H1 (cell line): ENCODE results near the gene RAPGEF6. TPM values are rescaled to one million over a fixed set of nuclear protein-coding genes. Genes with fewer than 3 reads are reported as not detected.

Experiments
- CTCF ChIA-PET: fragments of 300-600 bp; sonication (Branson Sonifier 250); formaldehyde crosslinking; loops from one replicate; lab custom pipeline; 2021; ENCODE audit not compliant: partially characterized antibody; lab: Charles Lee
- POLR2A ChIA-PET: fragments of 300-600 bp; sonication (Branson Sonifier 250); formaldehyde crosslinking; loops from one replicate; lab custom pipeline; 2021; ENCODE audit warnings: inconsistent platforms; ENCODE audit not compliant: partially characterized antibody; lab: Charles Lee
- DNase-seq, 2 experiments: peaks; one replicate each; pipeline versions ENCODE4 v3.0.0 to v3.0.0-alpha.2; 2010 to 2022; ENCODE audit warnings: low spot score in 2 of 2, low read depth in 1 of 2, mixed read lengths in 1 of 2
- FAIRE-seq: peaks from 2 replicates; lab custom pipeline; 2011; peaks lifted over from hg19 to GRCh38; lab: Jason Lieb, UNC
- H2AFZ ChIP-seq: 2 replicates; pipeline ENCODE4 v1.8.1; 2012; ENCODE audit warnings: low read length, inconsistent platforms
- H2AK5ac ChIP-seq: 2 replicates; pipeline ENCODE4 v1.6.1; 2013; ENCODE audit warnings: low read depth, low read length
- H2BK120ac ChIP-seq: replicated peaks from 2 replicates; pipeline ENCODE3; 2013; ENCODE audit warnings: low read depth, low read length, inconsistent platforms
- H2BK12ac ChIP-seq: 2 replicates; pipeline ENCODE4 v1.6.1; 2013; ENCODE audit warnings: low read depth, low read length
- H2BK15ac ChIP-seq: 2 replicates; pipeline ENCODE4 v1.6.1; 2013; ENCODE audit warnings: low read length
- H2BK20ac ChIP-seq: 2 replicates; pipeline ENCODE4 v1.6.1; 2013; ENCODE audit warnings: low read length
- H2BK5ac ChIP-seq: 2 replicates; pipeline ENCODE4 v1.6.1; 2013; ENCODE audit warnings: low read depth, low read length
- H3K14ac ChIP-seq: 2 replicates; pipeline ENCODE4 v1.6.1; 2013; ENCODE audit warnings: inconsistent platforms; ENCODE audit not compliant: insufficient read length
- H3K18ac ChIP-seq: 2 replicates; pipeline ENCODE4 v1.6.1; 2013; ENCODE audit warnings: low read length; ENCODE audit errors: extremely low read depth
- H3K23ac ChIP-seq: 2 replicates; pipeline ENCODE4 v1.6.1; 2013; ENCODE audit warnings: inconsistent platforms; ENCODE audit not compliant: insufficient read length
- H3K23me2 ChIP-seq: 2 replicates; pipeline ENCODE4 v1.6.1; 2013; ENCODE audit warnings: low read depth, low read length
- H3K27ac ChIP-seq: 2 replicates; pipeline ENCODE4 v1.6.1; 2011; ENCODE audit warnings: low read depth, low read length, inconsistent platforms
- H3K27me3 ChIP-seq, 4 experiments: replicated peaks in 1 of 4; 1 replicate in 1 of 4; 2 replicates in 3 of 4; pipeline versions ENCODE4 v1.6.1 to v1.8.1; 2011 to 2013; ENCODE audit warnings: low read length in 3 of 4, mild to moderate bottlenecking in 3 of 4, inconsistent platforms in 2 of 4, mixed read lengths in 2 of 4, moderate library complexity in 1 of 4; ENCODE audit not compliant: control insufficient read depth in 3 of 4, insufficient read depth in 3 of 4; ENCODE audit errors: extremely low read depth in 1 of 4
- H3K36me3 ChIP-seq, 4 experiments: 2 replicates each; pipeline versions ENCODE4 v1.6.1 to v1.8.1; 2011 to 2013; ENCODE audit warnings: mild to moderate bottlenecking in 4 of 4, low read length in 3 of 4, moderate library complexity in 2 of 4, control low read depth in 1 of 4, inconsistent platforms in 1 of 4; ENCODE audit not compliant: insufficient read depth in 4 of 4, control insufficient read depth in 2 of 4
- H3K4ac ChIP-seq: replicated peaks from 2 replicates; pipeline ENCODE3; 2013; ENCODE audit warnings: low read length, low read depth, mixed read lengths, inconsistent platforms; ENCODE audit not compliant: insufficient read length
- H3K4me1 ChIP-seq, 4 experiments: replicated peaks in 1 of 4; 1 replicate in 1 of 4; 2 replicates in 3 of 4; pipeline versions ENCODE4 v1.6.1 to v1.8.1; 2011 to 2013; ENCODE audit warnings: low read length in 3 of 4, inconsistent platforms in 2 of 4, mixed read lengths in 1 of 4; ENCODE audit not compliant: insufficient read depth in 4 of 4, control insufficient read depth in 3 of 4
- H3K4me2 ChIP-seq, 2 experiments: 2 replicates each; pipeline versions ENCODE4 v1.6.1 to v1.8.1; 2011 to 2013; ENCODE audit warnings: low read depth in 2 of 2, low read length in 2 of 2, control low read depth in 1 of 2, inconsistent platforms in 1 of 2, mild to moderate bottlenecking in 1 of 2; ENCODE audit not compliant: insufficient read depth in 1 of 2
- H3K4me3 ChIP-seq, 4 experiments: fragments of 200-600, 300-600 bp in 1 of 4; sonication (generic), shearing (Covaris generic), sonication (Bioruptor Twin) in 1 of 4; 2 replicates each; pipeline versions ENCODE4 v1.5.1 to v1.8.1; 2011 to 2016; ENCODE audit warnings: low read length in 4 of 4, low read depth in 3 of 4, control low read depth in 2 of 4, inconsistent platforms in 2 of 4, mild to moderate bottlenecking in 2 of 4, mixed read lengths in 1 of 4, moderate library complexity in 1 of 4; ENCODE audit not compliant: insufficient read depth in 2 of 4; ENCODE audit errors: extremely low read depth in 1 of 4
- H3K56ac ChIP-seq: replicated peaks from 2 replicates; pipeline ENCODE3; 2013; ENCODE audit warnings: low read depth, mild to moderate bottlenecking, mixed read lengths, low read length, inconsistent platforms; ENCODE audit not compliant: insufficient read length
- H3K79me1 ChIP-seq: 2 replicates; pipeline ENCODE4 v1.6.1; 2013; ENCODE audit warnings: low read depth, low read length, control low read depth
- H3K79me2 ChIP-seq, 2 experiments: 2 replicates each; pipeline versions ENCODE4 v1.6.1 to v1.8.1; 2012 to 2013; ENCODE audit warnings: low read length in 2 of 2, mild to moderate bottlenecking in 2 of 2, inconsistent platforms in 1 of 2; ENCODE audit not compliant: insufficient read depth in 2 of 2, control insufficient read depth in 1 of 2
- H3K9ac ChIP-seq, 4 experiments: replicated peaks in 1 of 4; 1 replicate in 1 of 4; 2 replicates in 3 of 4; pipeline versions ENCODE4 v1.6.1 to v1.8.1; 2011 to 2013; ENCODE audit warnings: low read depth in 3 of 4, low read length in 3 of 4, control low read depth in 2 of 4, mild to moderate bottlenecking in 2 of 4, moderate library complexity in 2 of 4, inconsistent platforms in 1 of 4; ENCODE audit errors: extremely low read depth in 1 of 4
- H3K9me3 ChIP-seq, 2 experiments: 2 replicates each; pipeline versions ENCODE4 v1.6.1 to v1.8.1; 2012 to 2013; ENCODE audit warnings: mild to moderate bottlenecking in 2 of 2, moderate library complexity in 2 of 2, control low read depth in 1 of 2, inconsistent platforms in 1 of 2, low read depth in 1 of 2, low read length in 1 of 2, mixed read lengths in 1 of 2; ENCODE audit not compliant: insufficient read depth in 2 of 2
- H4K20me1 ChIP-seq, 2 experiments: replicated peaks in 1 of 2; 2 replicates each; pipeline versions ENCODE3 to v1.8.1; 2011 to 2013; ENCODE audit warnings: inconsistent platforms in 2 of 2, low read length in 2 of 2, mild to moderate bottlenecking in 1 of 2; ENCODE audit not compliant: insufficient read depth in 2 of 2, control insufficient read depth in 1 of 2
- H4K5ac ChIP-seq: 2 replicates; pipeline ENCODE4 v1.6.1; 2013; ENCODE audit warnings: low read length, low read depth, mixed read lengths, inconsistent platforms; ENCODE audit not compliant: insufficient read length
- H4K8ac ChIP-seq: 2 replicates; pipeline ENCODE4 v1.8.0; 2013; ENCODE audit warnings: mild to moderate bottlenecking, moderate library complexity, low read length, inconsistent platforms; ENCODE audit not compliant: insufficient read depth; ENCODE audit errors: extremely low read depth
- H4K91ac ChIP-seq: replicated peaks from 2 replicates; pipeline ENCODE3; 2013; ENCODE audit warnings: low read length, mixed read lengths, inconsistent platforms; ENCODE audit not compliant: insufficient read length
- BACH1 ChIP-seq: IDR thresholded peaks from 2 replicates; pipeline ENCODE4 v1.6.1; 2012; ENCODE audit warnings: low read length, improper control_type of control experiment
- CBX5 ChIP-seq: fragments of 300-800, 300-1000 bp; sonication (generic); IDR thresholded peaks from 2 replicates; pipeline ENCODE4 v1.7.1; 2016; ENCODE audit warnings: antibody characterized with exemption, low read length, low read depth
- CHD2 ChIP-seq: IDR thresholded peaks from 2 replicates; pipeline ENCODE4 v1.6.1; 2012; ENCODE audit warnings: low read length, improper control_type of control experiment
- FOSL1 ChIP-seq: IDR thresholded peaks from 2 replicates; pipeline ENCODE4 v1.6.1; 2011; ENCODE audit warnings: mild to moderate bottlenecking, low read depth, low read length, moderate library complexity; ENCODE audit not compliant: insufficient read depth
- RAD21 ChIP-seq, 2 experiments: IDR thresholded peaks in 1 of 2; conservative IDR thresholded peaks in 1 of 2; 2 replicates each; pipeline ENCODE4 v1.6.1; 2011; ENCODE audit warnings: low read depth in 2 of 2, low read length in 2 of 2, improper control_type of control experiment in 1 of 2, inconsistent platforms in 1 of 2, mild to moderate bottlenecking in 1 of 2, moderate library complexity in 1 of 2
- RXRA ChIP-seq: IDR thresholded peaks from 2 replicates; pipeline ENCODE4 v1.6.1; 2011; ENCODE audit warnings: low read depth, mild to moderate bottlenecking, low read length, moderate library complexity; ENCODE audit not compliant: insufficient read depth
- SP1 ChIP-seq: IDR thresholded peaks from 2 replicates; pipeline ENCODE4 v1.6.1; 2011; ENCODE audit warnings: low read depth, low read length
- SP4 ChIP-seq: IDR thresholded peaks from 2 replicates; pipeline ENCODE4 v1.6.1; 2012; ENCODE audit warnings: low read length, inconsistent platforms
- YY1 ChIP-seq: IDR thresholded peaks from 2 replicates; pipeline ENCODE4 v1.6.1; 2011; ENCODE audit warnings: low read depth, mild to moderate bottlenecking, low read length
- WGBS, 2 experiments: shearing (Covaris generic) in 1 of 2; methylation state at CpG; one replicate each; pipeline versions ENCODE4 v1.1.6 to v1.1.7; 2013 to 2015; ENCODE audit warnings: low lambda C conversion rate in 2 of 2, mixed read lengths in 2 of 2, inconsistent platforms in 1 of 2, low coverage in 1 of 2, missing lambda C conversion rate in 1 of 2; ENCODE audit not compliant: insufficient replicate concordance in 2 of 2, insufficient coverage in 1 of 2, insufficient read length in 1 of 2; ENCODE audit errors: extremely low coverage in 1 of 2, missing lambda C conversion rate in 1 of 2; 5-methylcytosine and 5-hydroxymethylcytosine counted together
- polyA plus RNA-seq, 7 experiments: library from polyadenylated mRNA; depleted of rRNA in 3 of 7; stranded (reverse) in 5 of 7; unstranded in 2 of 7; fragments of >200 nt in 5 of 7; fragments of 200-250 nt in 2 of 7; gene quantifications; 1 replicate in 5 of 7; 2 replicates in 1 of 7; 4 replicates in 1 of 7; pipeline versions ENCODE4 v1.2.1 to v1.2.3, GENCODE V29; 2011 to 2013; ENCODE audit warnings: missing spikeins in 2 of 7, mixed read lengths in 2 of 7
- total RNA-seq: library from RNA; stranded (reverse); fragmentation: NEBNext Ultra II Directional; extraction: Animal tissue kit (Norgen Biotek cat#: 25700); gene quantifications from 2 replicates; pipeline ENCODE4 v1.2.1, GENCODE V29; 2021
- TF ChIP-seq, protein P1 (sequence below), 3 experiments: IDR thresholded peaks; 1 replicate in 2 of 3; 2 replicates in 1 of 3; pipeline versions ENCODE4 v1.5.1 to v1.6.1; 2011; ENCODE audit warnings: low read length in 3 of 3, mild to moderate bottlenecking in 3 of 3, inconsistent platforms in 2 of 3, low read depth in 1 of 3, moderate library complexity in 1 of 3; ENCODE audit not compliant: insufficient read depth in 1 of 3; ENCODE audit errors: control extremely low read depth in 1 of 3

Gene RAPGEF6
- total and polyA plus RNA-seq, 2 of the 8 experiments (the other 6 are each of a cell fraction or from before 2014, with no cell fraction given) = 4.8 to 20.0 TPM

GRCh38 chr5:131514316-131515283 is 120.4 kb downstream of the RAPGEF6 start:
- H3K79me1 ChIP-seq = no peaks in the 10 kb centered on the region
- H3K27ac ChIP-seq = no peak overlapping the region
- H3K9ac ChIP-seq = no peak overlapping the region
- H4K5ac ChIP-seq = no peak overlapping the region
- POLR2A ChIA-PET = no interaction called here
- FAIRE-seq (no peak), DNase-seq (no peak)
- no peaks in the 10 kb centered on the region for H3K9me3 ChIP-seq
- H3K14ac ChIP-seq = no peak overlapping the region
- peaks cover 0 to 5% (median 1%) of the 10 kb centered on the region in 4 experiments; a peak in 2 of 8 replicates for H3K36me3 ChIP-seq
- no peak overlapping the region for H2BK12ac ChIP-seq
- H2AFZ ChIP-seq = no peak overlapping the region
- no peak overlapping the region for H3K56ac ChIP-seq
- no peak overlapping the region for H3K4me3 ChIP-seq
- no peaks in the 10 kb centered on the region for H3K23me2 ChIP-seq
- no peaks in the 10 kb centered on the region for H4K20me1 ChIP-seq
- 87% methylated on average over 6 of the region's 6 CpGs; no CpG with 5 or more reads in 1 of the 2 experiments for WGBS, 2 experiments
- no peak overlapping the region for H2AK5ac ChIP-seq
- H3K23ac ChIP-seq = no peak overlapping the region
- no peak overlapping the region for H4K91ac ChIP-seq
- H3K4me1 ChIP-seq = peaks cover 0 to 8% (median 4%) of the 10 kb centered on the region in 4 experiments; a peak in 2 of 7 replicates
- no peak overlapping the region for H3K18ac ChIP-seq
- CTCF ChIA-PET = no interaction called here
- no peak overlapping the region for H2BK5ac ChIP-seq
- H3K79me2 ChIP-seq = no peaks in the 10 kb centered on the region
- no peak overlapping the region for H4K8ac ChIP-seq
- H3K4me2 ChIP-seq = no peak overlapping the region
- no peak overlapping the region for H3K4ac ChIP-seq
- no peaks in the 10 kb centered on the region for H3K27me3 ChIP-seq
- H2BK20ac ChIP-seq = no peak overlapping the region
- H2BK15ac ChIP-seq = no peak overlapping the region
- H2BK120ac ChIP-seq = no peak overlapping the region
- TF ChIP-seq RXRA = no peak
- TF ChIP-seq CHD2 = no peak
- TF ChIP-seq RAD21 (IDR thresholded peaks at IDR 0.05 in 1 of 2, conservative IDR thresholded peaks at IDR 0.05 in 1 of 2; ENCODE audit: low read depth in 2 of 2, low read length in 2 of 2) = no peak
- no peak for TF ChIP-seq FOSL1
- TF ChIP-seq YY1 = no peak
- TF ChIP-seq SP1 = no peak
- TF ChIP-seq, protein P1, sequence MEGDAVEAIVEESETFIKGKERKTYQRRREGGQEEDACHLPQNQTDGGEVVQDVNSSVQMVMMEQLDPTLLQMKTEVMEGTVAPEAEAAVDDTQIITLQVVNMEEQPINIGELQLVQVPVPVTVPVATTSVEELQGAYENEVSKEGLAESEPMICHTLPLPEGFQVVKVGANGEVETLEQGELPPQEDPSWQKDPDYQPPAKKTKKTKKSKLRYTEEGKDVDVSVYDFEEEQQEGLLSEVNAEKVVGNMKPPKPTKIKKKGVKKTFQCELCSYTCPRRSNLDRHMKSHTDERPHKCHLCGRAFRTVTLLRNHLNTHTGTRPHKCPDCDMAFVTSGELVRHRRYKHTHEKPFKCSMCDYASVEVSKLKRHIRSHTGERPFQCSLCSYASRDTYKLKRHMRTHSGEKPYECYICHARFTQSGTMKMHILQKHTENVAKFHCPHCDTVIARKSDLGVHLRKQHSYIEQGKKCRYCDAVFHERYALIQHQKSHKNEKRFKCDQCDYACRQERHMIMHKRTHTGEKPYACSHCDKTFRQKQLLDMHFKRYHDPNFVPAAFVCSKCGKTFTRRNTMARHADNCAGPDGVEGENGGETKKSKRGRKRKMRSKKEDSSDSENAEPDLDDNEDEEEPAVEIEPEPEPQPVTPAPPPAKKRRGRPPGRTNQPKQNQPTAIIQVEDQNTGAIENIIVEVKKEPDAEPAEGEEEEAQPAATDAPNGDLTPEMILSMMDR (IDR thresholded peaks at IDR 0.05; ENCODE audit: control extremely low read depth in 1 of 3, insufficient read depth in 1 of 3, low read depth in 1 of 3, low read length in 3 of 3) = no peak
- no peak for TF ChIP-seq SP4
- no peak for TF ChIP-seq CBX5
- TF ChIP-seq BACH1 = no peak
